HCT116 (cell line): Measurements from ENCODE around the gene PSPC1. TPM values are rescaled to one million over a fixed set of nuclear protein-coding genes. Genes with fewer than 3 reads are reported as not detected.

Experiments
- ATAC-seq: fragments of 200-7000 bp; cut with Tn5 transposase; 2 replicates; pipeline ENCODE4 v1.9.1; 2020; ENCODE audit warnings: mild to moderate bottlenecking, moderate library complexity
- BruUV-seq: library from RNA; stranded (reverse); fragments of 400-500 nt; replicated peaks from 2 replicates; lab custom pipeline; 2021; lab: Mats Ljungman, UMichigan
- CTCF ChIA-PET: fragments of 300-600 bp; sonication (Branson Sonifier 250); formaldehyde crosslinking; loops from one replicate; lab custom pipeline; 2021; ENCODE audit warnings: antibody characterized with exemption; lab: Charles Lee
- POLR2A ChIA-PET: fragments of 300-600, 350-600 bp; sonication (Branson Sonifier 250); formaldehyde crosslinking; loops from one replicate; lab custom pipeline; 2021; ENCODE audit warnings: antibody characterized with exemption; lab: Charles Lee
- RAD21 ChIA-PET, 2 experiments: fragments of 300-600 bp; sonication (Branson Sonifier 250); formaldehyde crosslinking; loops; one replicate each; lab custom pipeline; 2023; ENCODE audit warnings: low total read pairs in 2 of 2; ENCODE audit not compliant: uncharacterized antibody in 2 of 2, unreplicated experiment in 2 of 2, low non-redundant PET in 1 of 2; lab: Charles Lee
- DNase-seq: peaks from one replicate; pipeline ENCODE4 v3.0.0-alpha.2; 2010; ENCODE audit warnings: low read depth, low spot score
- H2AFZ ChIP-seq: fragments of 200-600 bp; shearing (Covaris generic), sonication (generic); 2 replicates; pipeline ENCODE4 v1.6.1; 2017; ENCODE audit warnings: low read depth, mixed run types, mixed read lengths, antibody characterized with exemption, low read length; ENCODE audit not compliant: poor library complexity, severe bottlenecking
- H3K27ac ChIP-seq: 2 replicates; pipeline ENCODE4 v1.5.1; 2012; ENCODE audit warnings: low read depth, low read length
- H3K27me3 ChIP-seq: fragments of 200-600 bp; sonication (generic); 2 replicates; pipeline ENCODE4 v1.6.1; 2016; ENCODE audit warnings: mixed run types, low read length, mixed read lengths; ENCODE audit not compliant: insufficient read depth
- H3K36me3 ChIP-seq, 2 experiments: fragments of 200-500 bp in 1 of 2; fragments of 200-600 bp in 1 of 2; sonication (Bioruptor generic) in 1 of 2; sonication (generic) in 1 of 2; 2 replicates each; pipeline versions ENCODE4 v1.5.1 to v1.6.1; 2014 to 2016; ENCODE audit warnings: low read length in 2 of 2, inconsistent platforms in 1 of 2, mixed read lengths in 1 of 2, mixed run types in 1 of 2; ENCODE audit not compliant: insufficient read depth in 2 of 2, control insufficient read depth in 1 of 2
- H3K4me1 ChIP-seq, 2 experiments: fragments of 200-600 bp in 1 of 2; sonication (generic) in 1 of 2; 2 replicates each; pipeline versions ENCODE4 v1.5.1 to v1.6.1; 2012 to 2017; ENCODE audit warnings: low read length in 2 of 2, inconsistent platforms in 1 of 2, mild to moderate bottlenecking in 1 of 2, mixed read lengths in 1 of 2, mixed run types in 1 of 2, moderate library complexity in 1 of 2; ENCODE audit not compliant: insufficient read depth in 2 of 2, control insufficient read depth in 1 of 2
- H3K4me2 ChIP-seq: fragments of 200-600 bp; sonication (generic); 2 replicates; pipeline ENCODE4 v1.6.1; 2017; ENCODE audit warnings: mixed run types, low read length, mixed read lengths
- H3K4me3 ChIP-seq, 2 experiments: fragments of 200-600 bp in 1 of 2; sonication (generic) in 1 of 2; replicated peaks in 1 of 2; 2 replicates each; pipeline ENCODE4 v1.5.1; 2011 to 2016; ENCODE audit warnings: low read length in 2 of 2, control low read depth in 1 of 2, low read depth in 1 of 2, mild to moderate bottlenecking in 1 of 2, mixed read lengths in 1 of 2, mixed run types in 1 of 2
- H3K79me2 ChIP-seq: fragments of 200-600 bp; sonication (generic); 2 replicates; pipeline ENCODE4 v1.6.1; 2017; ENCODE audit warnings: mild to moderate bottlenecking, mixed run types, low read length, moderate library complexity, mixed read lengths; ENCODE audit not compliant: insufficient read depth
- H3K9ac ChIP-seq: fragments of 200-600 bp; sonication (generic); 2 replicates; pipeline ENCODE4 v1.6.1; 2016; ENCODE audit warnings: low read length, mixed read lengths
- H3K9me2 ChIP-seq: fragments of 200-600 bp; sonication (generic), shearing (Covaris generic); 2 replicates; pipeline ENCODE4 v1.6.1; 2017; ENCODE audit warnings: mixed run types, mild to moderate bottlenecking, moderate library complexity; ENCODE audit not compliant: insufficient read depth
- H3K9me3 ChIP-seq, 2 experiments: fragments of 200-500 bp in 1 of 2; fragments of 200-600 bp in 1 of 2; sonication (Bioruptor generic) in 1 of 2; sonication (generic) in 1 of 2; 2 replicates each; pipeline ENCODE4 v1.6.1; 2014 to 2017; ENCODE audit warnings: low read length in 2 of 2, mixed read lengths in 2 of 2, inconsistent platforms in 1 of 2, low read depth in 1 of 2, mild to moderate bottlenecking in 1 of 2, mixed run types in 1 of 2, moderate library complexity in 1 of 2; ENCODE audit not compliant: control insufficient read depth in 1 of 2, insufficient read depth in 1 of 2
- H4K20me1 ChIP-seq: fragments of 200-600 bp; sonication (generic), shearing (Covaris generic); 2 replicates; pipeline ENCODE4 v1.6.1; 2017; ENCODE audit warnings: mixed run types, mild to moderate bottlenecking, moderate library complexity; ENCODE audit not compliant: insufficient read depth
- CBX3 ChIP-seq: IDR thresholded peaks from 2 replicates; pipeline ENCODE4 v1.6.1; 2012; ENCODE audit warnings: low read depth
- CEBPB ChIP-seq: IDR thresholded peaks from 2 replicates; pipeline ENCODE4 v1.6.1; 2012; ENCODE audit warnings: low read depth
- EGR1 ChIP-seq: IDR thresholded peaks from 2 replicates; pipeline ENCODE4 v1.6.1; 2012; ENCODE audit warnings: low read depth
- FOSL1 ChIP-seq: IDR thresholded peaks from 2 replicates; pipeline ENCODE4 v1.6.1; 2012; ENCODE audit warnings: low read depth
- JUND ChIP-seq: IDR thresholded peaks from 2 replicates; pipeline ENCODE4 v1.6.1; 2012
- POLR2A ChIP-seq: IDR thresholded peaks from 2 replicates; pipeline ENCODE4 v1.7.0; 2011; ENCODE audit warnings: borderline replicate concordance; ENCODE audit not compliant: insufficient read depth, insufficient read length; ENCODE audit errors: extremely low read depth
- POLR2AphosphoS5 ChIP-seq: IDR thresholded peaks from 2 replicates; pipeline ENCODE4 v1.6.1; 2011; ENCODE audit warnings: mild to moderate bottlenecking, low read depth, low read length, moderate library complexity
- SRF ChIP-seq: IDR thresholded peaks from 2 replicates; pipeline ENCODE4 v1.6.1; 2012; ENCODE audit warnings: low read depth
- TCF7L2 ChIP-seq: IDR thresholded peaks from 2 replicates; pipeline ENCODE4 v1.7.0; 2011; ENCODE audit warnings: borderline replicate concordance, inconsistent platforms; ENCODE audit not compliant: insufficient read depth, insufficient read length; ENCODE audit errors: extremely low read depth
- YY1 ChIP-seq: IDR thresholded peaks from 2 replicates; pipeline ENCODE4 v1.6.1; 2011; ENCODE audit warnings: low read length, low read depth, moderate library complexity, mild to moderate bottlenecking; ENCODE audit not compliant: insufficient replicate concordance; ENCODE audit errors: extremely low read depth
- intact Hi-C: fragments of 100-400 bp; cut with micrococcal nuclease; formaldehyde crosslinking; loops from 2 replicates; pipeline ENCODE4 v1.10.0; 2022
- total RNA-seq: library from RNA; stranded (reverse); gene quantifications from one replicate; pipeline ENCODE4 v1.2.1, GENCODE V29; 2021; ENCODE audit not compliant: unreplicated experiment
- TF ChIP-seq, protein P1 (sequence below): IDR thresholded peaks from 2 replicates; pipeline ENCODE4 v1.6.1; 2012
- TF ChIP-seq, protein P2 (sequence below): IDR thresholded peaks from 2 replicates; pipeline ENCODE4 v1.6.1; 2011; ENCODE audit warnings: mild to moderate bottlenecking, low read length, moderate library complexity; ENCODE audit not compliant: insufficient replicate concordance; ENCODE audit errors: extremely low read depth
- TF ChIP-seq, protein P3 (sequence below): IDR thresholded peaks from 2 replicates; pipeline ENCODE4 v1.6.1; 2012

Gene PSPC1
- total RNA-seq, 1 experiment from 2014 or later = 57.7 TPM

GRCh38 chr13:19674898-19675297 is 107.8 kb downstream of the PSPC1 start:
- no peaks in the 10 kb centered on the region for H3K27me3 ChIP-seq
- no peaks in the 10 kb centered on the region for H3K79me2 ChIP-seq
- H3K36me3 ChIP-seq = peaks cover 34 to 37% of the 10 kb centered on the region in 2 experiments; a peak in 3 of 4 replicates
- H3K27ac ChIP-seq = no peak overlapping the region
- H3K4me2 ChIP-seq = no peak overlapping the region
- CTCF ChIA-PET = no interaction called here
- H2AFZ ChIP-seq = no peak overlapping the region
- no peaks in the 10 kb centered on the region for H3K9me3 ChIP-seq
- no peaks in the 10 kb centered on the region; the same call in 1 of the 2 replicates for H4K20me1 ChIP-seq
- H3K9me2 ChIP-seq = no peaks in the 10 kb centered on the region
- H3K4me3 ChIP-seq = no peak overlapping the region
- H3K9ac ChIP-seq = no peak overlapping the region
- intact Hi-C loops = loop anchor here (5.0 kb wide), 1 partner anchor 157 kb away; no protein-coding TSS in a partner anchor
- RAD21 ChIA-PET = no interaction called here
- no peak for ATAC-seq
- H3K4me1 ChIP-seq = no peaks in the 10 kb centered on the region
- no peak for DNase-seq
- TF ChIP-seq POLR2A = no peak
- TF ChIP-seq CEBPB = no peak
- no peak for TF ChIP-seq YY1
- no peak for TF ChIP-seq TCF7L2
- TF ChIP-seq, protein P1, sequence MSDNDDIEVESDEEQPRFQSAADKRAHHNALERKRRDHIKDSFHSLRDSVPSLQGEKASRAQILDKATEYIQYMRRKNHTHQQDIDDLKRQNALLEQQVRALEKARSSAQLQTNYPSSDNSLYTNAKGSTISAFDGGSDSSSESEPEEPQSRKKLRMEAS = no peak
- no peak for TF ChIP-seq JUND
- TF ChIP-seq POLR2AphosphoS5 = no peak
- TF ChIP-seq EGR1 = no peak
- no peak for TF ChIP-seq SRF
- TF ChIP-seq, protein P2, sequence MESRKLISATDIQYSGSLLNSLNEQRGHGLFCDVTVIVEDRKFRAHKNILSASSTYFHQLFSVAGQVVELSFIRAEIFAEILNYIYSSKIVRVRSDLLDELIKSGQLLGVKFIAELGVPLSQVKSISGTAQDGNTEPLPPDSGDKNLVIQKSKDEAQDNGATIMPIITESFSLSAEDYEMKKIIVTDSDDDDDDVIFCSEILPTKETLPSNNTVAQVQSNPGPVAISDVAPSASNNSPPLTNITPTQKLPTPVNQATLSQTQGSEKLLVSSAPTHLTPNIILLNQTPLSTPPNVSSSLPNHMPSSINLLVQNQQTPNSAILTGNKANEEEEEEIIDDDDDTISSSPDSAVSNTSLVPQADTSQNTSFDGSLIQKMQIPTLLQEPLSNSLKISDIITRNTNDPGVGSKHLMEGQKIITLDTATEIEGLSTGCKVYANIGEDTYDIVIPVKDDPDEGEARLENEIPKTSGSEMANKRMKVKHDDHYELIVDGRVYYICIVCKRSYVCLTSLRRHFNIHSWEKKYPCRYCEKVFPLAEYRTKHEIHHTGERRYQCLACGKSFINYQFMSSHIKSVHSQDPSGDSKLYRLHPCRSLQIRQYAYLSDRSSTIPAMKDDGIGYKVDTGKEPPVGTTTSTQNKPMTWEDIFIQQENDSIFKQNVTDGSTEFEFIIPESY = no peak
- TF ChIP-seq, protein P3, sequence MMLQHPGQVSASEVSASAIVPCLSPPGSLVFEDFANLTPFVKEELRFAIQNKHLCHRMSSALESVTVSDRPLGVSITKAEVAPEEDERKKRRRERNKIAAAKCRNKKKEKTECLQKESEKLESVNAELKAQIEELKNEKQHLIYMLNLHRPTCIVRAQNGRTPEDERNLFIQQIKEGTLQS = no peak
- no peak for TF ChIP-seq CBX3
- no peak for TF ChIP-seq FOSL1
- TF ChIP-seq, all 23 proteins: peak for 0
- BruUV-seq = no TSS peak
- POLR2A ChIA-PET = no interaction called here
